ENCODE results near the gene LAMTOR4.

Gene LAMTOR4

DNA sequence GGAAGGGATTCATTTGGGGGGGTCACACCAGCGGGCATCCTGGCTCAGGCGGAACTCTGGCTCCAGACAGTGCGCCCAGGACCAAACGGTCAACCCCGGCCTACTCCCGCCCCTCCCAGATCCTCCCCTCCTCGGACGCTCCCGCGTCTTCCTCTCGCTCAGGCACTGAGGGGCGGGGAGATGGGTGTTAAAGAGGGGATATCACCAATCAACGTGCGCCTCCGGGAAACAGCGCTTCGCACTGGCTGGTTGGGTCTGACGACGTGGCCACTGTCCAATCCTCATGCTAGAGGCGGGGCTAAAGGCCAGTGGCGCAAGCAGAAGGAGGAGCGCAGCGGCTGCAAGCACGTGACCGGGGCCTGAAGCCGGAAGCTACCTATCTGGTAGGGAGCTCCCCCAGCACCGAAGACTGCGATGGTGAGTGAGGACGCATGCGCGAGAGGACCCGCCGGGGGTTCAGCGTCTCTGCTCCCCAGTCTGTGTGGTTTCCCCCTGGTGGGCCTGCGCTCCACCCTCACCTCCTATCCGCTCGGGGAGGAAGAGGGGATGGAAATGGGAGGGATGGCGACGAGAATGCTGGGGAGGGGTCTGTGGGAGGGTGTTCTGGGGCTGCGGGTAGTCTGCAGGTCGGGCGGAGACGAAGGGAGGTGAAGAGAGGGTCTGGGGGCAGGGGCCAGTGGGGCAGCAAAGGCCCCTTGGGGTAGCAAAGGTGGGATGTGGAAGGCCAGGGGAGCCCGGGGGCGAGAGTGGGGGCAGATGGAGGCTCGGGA is at the start of gene LAMTOR4:
LAMTOR4 (plus strand) TSS at position 360 of the 770 bp plus-strand sequence; CDS start at position 415, 55 bp downstream.
- Mint-ChIP-seq H3K4me3 (peak within 1 kb of the TSS; percentile 97), H3K27me3 (no peaks in the 10 kb centered on the region), H3K9me3 (no peaks in the 10 kb centered on the region), H3K4me1 (peaks cover 41% of the 10 kb centered on the region), H3K27ac (peak within 1 kb of the TSS; percentile 96), H3K36me3 (peaks cover 20% of the 10 kb centered on the region)
- peak; percentile 99 for ATAC-seq

DNA sequence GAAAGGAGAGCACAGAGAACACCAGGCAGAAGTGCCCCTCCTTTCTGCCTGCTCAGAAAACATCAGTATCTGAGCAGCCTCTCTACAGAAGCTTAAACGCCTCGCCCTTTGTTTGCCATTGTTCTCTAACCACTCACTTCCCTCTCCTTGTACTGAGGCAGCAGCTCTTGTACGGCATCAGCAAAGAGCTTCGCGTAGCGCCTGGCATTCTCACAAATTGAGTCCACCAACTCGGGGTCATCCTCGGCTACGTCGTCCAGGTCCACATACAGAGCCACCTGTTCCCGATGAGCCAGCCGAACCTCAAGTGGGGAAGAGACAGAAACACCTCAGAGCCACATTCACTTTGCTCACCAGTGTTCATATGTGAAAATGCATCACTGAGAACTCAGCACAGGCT is 49.3 kb upstream of the LAMTOR4 start:
- Mint-ChIP-seq H3K4me1 (peaks cover 53% of the 10 kb centered on the region), H3K36me3 (peaks cover 60% of the 10 kb centered on the region), H3K9me3 (no peaks in the 10 kb centered on the region)

DNA sequence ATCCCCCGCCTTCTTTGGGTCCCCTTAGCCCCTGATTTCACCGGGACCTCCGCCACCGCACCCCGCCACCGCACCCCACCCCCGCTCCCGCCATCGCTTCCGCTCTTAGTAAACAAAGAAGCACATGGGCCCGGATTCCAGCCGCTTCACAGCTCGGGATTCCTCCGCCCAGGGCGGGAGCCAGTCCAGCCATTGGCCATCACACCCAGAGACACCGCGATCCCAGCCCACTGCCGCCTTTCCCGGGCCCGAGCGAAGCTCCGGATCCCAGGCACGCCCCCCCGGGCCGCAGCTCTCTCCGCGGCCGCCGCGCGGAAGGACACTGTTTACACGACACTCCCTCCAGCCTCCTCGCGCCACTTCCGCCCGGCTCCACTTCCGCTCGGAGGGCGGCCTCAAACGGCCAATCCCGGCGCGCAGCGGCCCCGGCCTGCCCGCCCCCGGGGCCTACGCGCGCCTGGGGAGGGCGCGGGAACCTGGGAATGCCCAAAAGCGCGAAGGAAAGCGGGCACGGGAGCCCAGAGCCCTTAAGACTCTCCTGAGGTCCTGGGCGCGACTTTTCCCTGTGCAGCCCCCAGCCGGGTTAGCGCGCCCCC is 48.2 kb upstream of the LAMTOR4 start:
- peak overlapping the region; percentile 84 for H3K27ac Mint-ChIP-seq
- ATAC-seq, result peak; percentile 90
- H3K27me3 Mint-ChIP-seq, result no peaks in the 10 kb centered on the region
- H3K9me3 Mint-ChIP-seq, result no peaks in the 10 kb centered on the region
- H3K36me3 Mint-ChIP-seq, result peaks cover 61% of the 10 kb centered on the region
- peak overlapping the region; percentile 92 for H3K4me3 Mint-ChIP-seq
- peaks cover 52% of the 10 kb centered on the region for H3K4me1 Mint-ChIP-seq

More for the DNA sequence above, 49.3 kb upstream of the LAMTOR4 start:
- Mint-ChIP-seq H3K27me3 (no peaks in the 10 kb centered on the region), H3K27ac (peak overlapping the region; percentile 84), H3K4me3 (peak overlapping the region; percentile 92)
- no peak for ATAC-seq

DNA sequence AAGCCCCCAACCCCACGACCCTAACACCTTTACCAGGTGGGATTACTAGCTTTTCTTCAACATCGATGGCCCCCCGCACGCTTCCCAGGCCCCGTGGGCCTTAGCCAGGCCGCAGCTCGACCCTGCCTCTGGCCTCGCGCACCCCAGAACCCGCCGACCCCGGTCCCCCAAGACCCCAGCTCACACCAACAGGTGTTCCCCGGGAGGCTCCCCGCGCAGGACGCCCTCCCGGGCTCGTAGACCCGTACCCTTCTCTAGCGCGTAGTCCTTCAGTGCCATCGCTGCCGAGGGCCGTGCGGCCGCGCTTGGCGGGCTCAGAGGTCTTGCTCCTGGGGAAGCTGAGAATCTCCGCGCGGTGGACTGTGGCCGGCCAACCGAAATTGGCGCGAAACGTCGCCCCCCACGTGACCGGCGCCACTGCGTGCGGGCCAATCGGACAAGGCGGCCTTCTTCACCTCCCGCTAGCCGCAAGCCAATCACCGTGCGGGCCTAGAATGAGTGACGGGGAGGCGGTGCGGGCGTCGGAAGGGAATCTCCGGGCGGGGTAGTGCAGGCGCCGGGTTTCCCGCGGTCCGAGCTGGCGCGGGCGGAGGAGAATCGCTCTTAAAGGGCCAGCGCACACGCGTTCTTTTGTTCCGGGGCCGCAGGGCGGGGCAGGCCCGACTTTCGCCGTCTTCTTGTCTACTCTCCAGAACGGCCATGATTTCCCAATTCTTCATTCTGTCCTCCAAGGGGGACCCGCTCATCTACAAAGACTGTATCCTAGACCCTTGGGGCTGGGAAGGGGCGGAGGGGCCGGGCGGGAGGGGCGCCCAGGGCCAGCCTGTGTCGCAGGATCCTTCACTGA is 47.5 kb upstream of the LAMTOR4 start, which contains the start of the genes AP4M1 and MCM7:
AP4M1 (plus strand) TSS at position 628 of the 847 bp plus-strand sequence; CDS start at position 700, 72 bp downstream.
MCM7 (minus strand) TSS at position 382 of the 847 bp plus-strand sequence; CDS start at position 279, 103 bp downstream.
- H3K36me3 Mint-ChIP-seq, result peaks cover 60% of the 10 kb centered on the region
- H3K27me3 Mint-ChIP-seq, result no peaks in the 10 kb centered on the region
- H3K4me3 Mint-ChIP-seq, result peak within 1 kb of the TSS; percentile 92
- H3K4me1 Mint-ChIP-seq, result peaks cover 44% of the 10 kb centered on the region
- ATAC-seq, result peak; percentile 95
- no peaks in the 10 kb centered on the region for H3K9me3 Mint-ChIP-seq
- peak within 1 kb of the TSS; percentile 84 for H3K27ac Mint-ChIP-seq

DNA sequence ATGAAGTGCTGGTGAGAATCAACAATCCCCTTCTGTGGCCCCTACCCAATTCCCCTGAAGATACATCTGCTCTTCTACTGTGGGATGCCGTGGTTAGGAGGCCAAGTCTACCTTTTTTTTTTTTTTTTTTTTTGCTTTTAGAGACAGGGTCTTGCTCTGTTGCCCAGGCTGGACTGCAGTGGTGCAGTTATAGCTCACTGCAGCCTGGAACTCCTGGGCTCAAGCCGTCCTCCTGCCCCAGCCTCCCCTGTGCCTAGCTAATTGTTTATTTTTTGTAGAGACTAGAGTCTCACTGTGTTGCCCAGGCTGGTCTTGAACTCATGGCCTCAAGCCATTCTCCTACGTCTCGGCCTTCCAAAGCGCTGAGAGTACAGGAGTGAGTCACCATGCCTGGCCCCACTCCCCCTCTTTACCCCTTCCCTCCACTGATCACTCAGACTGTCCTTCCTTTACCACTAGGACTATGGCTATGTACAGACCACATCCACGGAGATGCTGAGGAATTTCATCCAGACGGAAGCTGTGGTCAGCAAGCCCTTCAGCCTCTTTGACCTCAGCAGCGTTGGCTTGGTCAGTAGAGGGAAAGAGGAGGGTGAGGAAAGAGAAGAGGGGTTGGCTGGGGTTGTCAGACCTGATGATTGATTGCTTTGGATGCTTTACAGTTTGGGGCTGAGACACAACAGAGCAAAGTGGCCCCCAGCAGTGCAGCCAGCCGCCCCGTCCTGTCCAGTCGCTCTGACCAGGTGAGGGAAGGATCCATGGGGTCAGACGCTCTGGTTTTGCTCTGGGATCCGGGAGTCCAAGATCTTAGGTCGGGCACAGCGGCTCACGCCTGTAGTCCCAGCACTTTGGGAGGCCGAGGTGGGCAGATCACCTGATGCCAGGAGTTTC is 45.5 kb upstream of the LAMTOR4 start:
- Mint-ChIP-seq H3K9me3 (no peaks in the 10 kb centered on the region), H3K4me1 (peaks cover 34% of the 10 kb centered on the region), H3K4me3 (peak overlapping the region; percentile 92), H3K27ac (peak overlapping the region; percentile 84), H3K27me3 (no peaks in the 10 kb centered on the region), H3K36me3 (peaks cover 58% of the 10 kb centered on the region)
- ATAC-seq, result no peak

DNA sequence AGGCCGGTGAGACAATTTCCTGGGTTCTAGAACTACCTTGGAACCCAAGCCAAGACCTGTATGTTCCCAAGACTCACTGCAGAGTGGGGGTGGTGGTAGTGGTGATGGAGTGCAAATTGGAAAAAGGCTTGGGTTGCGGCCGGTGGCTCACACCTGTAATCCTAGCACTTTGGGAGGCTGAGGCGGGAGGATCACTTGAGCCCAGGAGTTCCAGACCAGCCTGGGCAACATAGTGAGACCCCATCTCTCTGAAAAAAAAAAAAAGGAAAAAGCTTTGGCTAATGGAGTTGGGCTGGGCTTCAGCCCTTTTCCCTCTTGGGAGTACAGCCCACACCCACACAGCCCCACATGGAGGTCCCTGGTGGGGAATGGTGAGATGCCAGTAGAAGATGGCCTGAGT is 43.2 kb upstream of the LAMTOR4 start:
- no peak overlapping the region for H3K27ac Mint-ChIP-seq
- peaks cover 14% of the 10 kb centered on the region for H3K4me1 Mint-ChIP-seq

DNA sequence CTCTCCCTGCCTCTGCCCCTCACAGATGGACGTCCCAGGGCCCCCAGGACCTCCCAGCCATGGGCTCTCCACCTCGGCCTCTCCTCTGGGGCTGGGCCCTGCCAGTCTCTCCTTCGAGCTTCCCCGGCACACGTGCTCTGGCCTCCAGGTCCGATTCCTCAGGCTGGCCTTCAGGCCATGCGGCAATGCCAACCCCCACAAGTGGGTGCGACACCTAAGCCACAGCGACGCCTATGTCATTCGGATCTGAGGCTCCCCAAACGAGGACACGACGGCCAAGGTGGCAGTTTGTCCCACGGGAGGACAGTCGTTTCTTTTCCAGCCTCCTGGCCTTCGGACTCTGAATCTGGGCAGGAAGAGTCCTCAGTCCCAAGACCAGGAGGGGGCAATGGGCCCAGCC is 42.1 kb upstream of the LAMTOR4 start:
- H3K27ac Mint-ChIP-seq, result no peak overlapping the region
- no peak overlapping the region for H3K4me3 Mint-ChIP-seq
- H3K4me1 Mint-ChIP-seq, result peaks cover 14% of the 10 kb centered on the region
- H3K27me3 Mint-ChIP-seq, result no peaks in the 10 kb centered on the region
- ATAC-seq, result no peak
- peaks cover 58% of the 10 kb centered on the region for H3K36me3 Mint-ChIP-seq
- no peaks in the 10 kb centered on the region for H3K9me3 Mint-ChIP-seq

More for the DNA sequence above, 43.2 kb upstream of the LAMTOR4 start:
- no peak for ATAC-seq
- H3K36me3 Mint-ChIP-seq, result peaks cover 48% of the 10 kb centered on the region
- no peaks in the 10 kb centered on the region for H3K27me3 Mint-ChIP-seq
- H3K4me3 Mint-ChIP-seq, result no peak overlapping the region
- no peaks in the 10 kb centered on the region for H3K9me3 Mint-ChIP-seq

DNA sequence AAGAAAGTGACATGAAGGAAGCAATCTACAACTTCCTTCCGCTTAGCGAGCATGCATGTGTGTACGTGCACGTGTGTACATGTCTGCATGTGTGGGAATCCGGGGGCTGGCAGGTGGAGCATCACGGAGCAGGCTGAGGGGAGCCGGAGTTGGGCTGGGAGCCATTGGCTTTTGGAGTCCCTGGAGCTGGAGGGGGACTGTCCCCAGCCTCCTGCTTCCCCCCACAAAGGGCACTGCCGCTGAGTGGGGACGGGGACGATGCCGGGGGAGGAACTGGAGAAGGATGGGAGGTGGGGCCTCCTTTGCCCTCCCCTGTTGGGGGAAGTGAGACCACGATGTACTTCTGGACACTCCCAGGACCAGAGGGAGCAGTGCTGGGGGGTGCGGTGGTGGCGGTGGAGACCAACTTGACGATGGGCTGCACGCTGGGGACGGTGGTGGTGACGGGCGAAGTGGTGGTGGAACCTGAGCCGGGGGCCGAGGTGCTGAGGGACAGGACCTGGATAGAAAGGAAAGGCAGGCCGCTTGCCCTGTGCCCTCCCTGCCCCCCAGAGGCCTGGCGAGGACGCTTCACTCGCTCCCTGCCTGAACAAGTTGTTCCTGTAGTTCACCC is 41.5 kb upstream of the LAMTOR4 start:
- H3K36me3 Mint-ChIP-seq, result peaks cover 59% of the 10 kb centered on the region
- ATAC-seq, result no peak

DNA sequence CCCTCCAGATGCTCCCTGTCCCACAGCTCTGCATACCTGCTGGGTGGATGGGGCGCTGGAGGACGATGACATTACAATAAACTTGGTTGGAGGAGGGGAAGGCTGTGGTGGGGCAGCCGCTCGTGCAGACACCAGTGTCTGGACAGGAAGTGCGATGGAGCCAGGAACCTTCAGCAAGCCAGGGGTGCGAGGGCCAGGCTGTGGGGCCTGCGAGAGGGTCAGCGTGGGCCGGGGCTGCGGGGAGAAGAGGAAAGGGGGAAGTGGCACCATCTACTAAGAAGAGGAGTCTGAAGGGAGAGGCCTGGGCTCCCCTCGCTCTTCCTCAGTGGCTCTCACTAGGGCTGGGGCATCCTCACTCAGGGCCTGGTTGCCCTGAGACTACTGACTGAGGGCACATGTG is 40.8 kb upstream of the LAMTOR4 start:
- H3K4me1 Mint-ChIP-seq, result peaks cover 7% of the 10 kb centered on the region
- ATAC-seq, result no peak

More for the DNA sequence above, 41.5 kb upstream of the LAMTOR4 start:
- no peaks in the 10 kb centered on the region for H3K9me3 Mint-ChIP-seq
- H3K4me3 Mint-ChIP-seq, result no peak overlapping the region
- H3K27ac Mint-ChIP-seq, result no peak overlapping the region
- no peaks in the 10 kb centered on the region for H3K27me3 Mint-ChIP-seq
- peaks cover 14% of the 10 kb centered on the region for H3K4me1 Mint-ChIP-seq

DNA sequence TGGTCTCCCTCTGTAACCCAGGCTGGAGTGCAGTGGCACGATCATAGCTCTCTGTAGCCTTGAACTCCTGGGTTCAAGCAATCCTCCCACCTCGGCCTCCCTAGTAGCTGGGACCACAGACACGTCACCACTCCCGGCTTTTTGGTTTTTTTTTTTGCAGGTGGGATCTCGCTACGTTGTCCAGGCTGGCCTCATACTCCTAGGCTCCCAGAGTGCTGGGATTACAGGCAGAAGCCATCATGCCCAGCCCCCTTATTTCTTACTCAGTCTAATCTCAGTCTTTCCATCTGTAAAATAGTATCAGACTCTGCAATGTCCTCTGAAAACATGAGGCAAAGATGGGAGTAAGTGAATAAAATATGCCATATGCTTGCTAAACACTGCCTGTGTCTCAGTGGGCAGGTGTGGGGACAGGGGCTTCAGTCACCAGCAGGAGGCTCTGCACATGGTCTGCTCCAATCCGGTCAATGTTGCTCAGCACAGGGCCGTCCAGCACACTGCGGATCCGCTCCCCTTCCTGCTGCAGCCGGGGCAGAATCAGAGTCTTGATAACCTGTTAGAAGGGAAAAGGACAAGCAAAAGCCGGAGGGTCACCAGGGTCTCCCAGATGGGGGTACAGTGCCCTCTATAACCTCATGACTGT is 39.1 kb upstream of the LAMTOR4 start:
- peaks cover 5% of the 10 kb centered on the region for H3K4me1 Mint-ChIP-seq
- peaks cover 69% of the 10 kb centered on the region for H3K36me3 Mint-ChIP-seq
- ATAC-seq, result no peak
- H3K4me3 Mint-ChIP-seq, result no peak overlapping the region
- no peaks in the 10 kb centered on the region for H3K27me3 Mint-ChIP-seq
- H3K27ac Mint-ChIP-seq, result no peak overlapping the region
- H3K9me3 Mint-ChIP-seq, result no peaks in the 10 kb centered on the region

More for the DNA sequence above, 40.8 kb upstream of the LAMTOR4 start:
- no peaks in the 10 kb centered on the region for H3K27me3 Mint-ChIP-seq
- peaks cover 65% of the 10 kb centered on the region for H3K36me3 Mint-ChIP-seq
- H3K27ac Mint-ChIP-seq, result no peak overlapping the region
- no peaks in the 10 kb centered on the region for H3K9me3 Mint-ChIP-seq
- H3K4me3 Mint-ChIP-seq, result no peak overlapping the region

DNA sequence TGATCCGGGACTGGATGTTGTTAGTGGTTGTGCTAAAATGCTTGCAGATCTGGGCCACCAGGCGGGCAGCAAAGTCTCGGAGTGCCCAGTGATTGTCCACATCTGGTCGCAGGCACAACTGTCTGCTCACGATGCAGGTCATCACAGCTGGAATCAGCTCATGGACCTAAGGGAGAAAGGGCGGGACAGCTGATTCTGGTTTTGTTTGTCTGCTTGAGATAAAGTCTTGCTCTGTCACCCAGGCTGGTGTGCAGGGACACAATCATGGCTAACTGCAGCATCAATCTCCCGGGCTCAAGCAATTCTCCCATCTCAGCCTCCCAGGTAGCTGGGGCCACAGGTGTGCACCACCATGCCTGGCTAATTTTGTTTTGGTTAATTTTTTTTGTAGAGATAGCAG is 37.6 kb upstream of the LAMTOR4 start:
- Mint-ChIP-seq H3K9me3 (no peaks in the 10 kb centered on the region), H3K4me1 (peaks cover 5% of the 10 kb centered on the region), H3K27ac (no peak overlapping the region), H3K36me3 (peaks cover 55% of the 10 kb centered on the region), H3K4me3 (no peak overlapping the region), H3K27me3 (no peaks in the 10 kb centered on the region)
- ATAC-seq, result no peak

DNA sequence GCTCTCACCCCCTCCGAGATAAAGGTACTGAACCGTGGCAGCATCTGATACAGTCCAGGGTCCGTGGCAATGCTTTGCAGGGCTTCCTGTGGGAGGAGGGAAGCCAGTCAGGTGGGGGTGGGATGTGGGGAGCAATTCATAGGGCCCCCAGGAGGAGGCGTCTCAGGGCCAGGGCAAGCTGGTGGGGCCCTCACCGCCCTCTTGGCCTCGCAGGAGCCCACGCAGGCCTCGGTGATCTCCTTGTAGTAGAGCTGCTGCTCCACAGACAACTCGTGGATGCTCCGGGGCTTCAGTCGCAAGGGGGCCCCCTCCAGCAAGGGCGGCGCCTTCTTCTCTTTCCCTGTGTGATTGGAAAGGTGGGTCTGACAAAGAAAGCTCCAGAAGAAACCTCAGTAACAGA is 36.8 kb upstream of the LAMTOR4 start:
- H3K4me1 Mint-ChIP-seq, result peaks cover 5% of the 10 kb centered on the region
- H3K27ac Mint-ChIP-seq, result no peak overlapping the region
- H3K4me3 Mint-ChIP-seq, result no peak overlapping the region
- peaks cover 51% of the 10 kb centered on the region for H3K36me3 Mint-ChIP-seq
- H3K27me3 Mint-ChIP-seq, result no peaks in the 10 kb centered on the region
- no peak for ATAC-seq
- no peaks in the 10 kb centered on the region for H3K9me3 Mint-ChIP-seq

DNA sequence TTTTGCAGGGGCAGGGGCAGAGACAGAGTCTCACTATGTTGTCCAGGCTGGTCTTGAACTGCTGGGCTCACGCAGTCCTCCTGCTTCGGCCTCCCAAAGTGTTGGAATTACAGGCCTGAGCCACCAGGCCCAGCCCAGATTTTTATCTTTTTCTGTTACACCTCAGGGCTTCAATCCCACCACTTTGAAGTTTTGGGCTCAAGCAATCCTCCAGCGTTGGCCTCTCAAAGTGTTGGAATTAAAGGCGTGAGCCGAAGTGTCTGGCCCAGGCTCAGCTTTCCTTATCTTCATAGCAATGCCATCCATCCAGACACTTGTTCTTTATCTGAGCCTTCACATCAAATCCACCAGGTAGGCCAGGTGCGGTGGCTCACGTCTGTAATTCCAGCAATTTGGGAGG is 33.7 kb upstream of the LAMTOR4 start:
- Mint-ChIP-seq H3K27ac (no peak overlapping the region), H3K36me3 (peaks cover 34% of the 10 kb centered on the region), H3K9me3 (no peaks in the 10 kb centered on the region)

More for the DNA sequence above, 33.7 kb upstream of the LAMTOR4 start:
- Mint-ChIP-seq H3K27me3 (no peaks in the 10 kb centered on the region), H3K4me3 (no peak overlapping the region), H3K4me1 (peaks cover 23% of the 10 kb centered on the region)
- ATAC-seq, result no peak
